ENCODE data around the gene CDH4.

The CDH4 gene

GRCh38 chr20:61857884-61858283 lies 605.8 kb downstream of the CDH4 start:
- Histone ChIP-seq H3K27ac (ENCODE audit: low read length) (no peak overlapping the region), H3K9me3 (ENCODE audit: insufficient read depth, low read length, severe bottlenecking) (no peaks in the 10 kb centered on the region), H3K79me2 (ENCODE audit: insufficient read depth, low read length) (no peaks in the 10 kb centered on the region), H3K4me3 (ENCODE audit: low read depth in 1 of 2, low read length in 2 of 2) (no peak overlapping the region), H3K4me2 (ENCODE audit: insufficient read depth, low read length) (no peak overlapping the region), H4K20me1 (ENCODE audit: insufficient read depth, low read length) (peaks cover 13% of the 10 kb centered on the region), H3K27me3 (ENCODE audit: insufficient read depth, low read length, poor library complexity) (peaks cover 3% of the 10 kb centered on the region), H3K36me3 (ENCODE audit: insufficient read depth, low read length) (no peaks in the 10 kb centered on the region), H2AFZ (ENCODE audit: low read depth, low read length) (no peak overlapping the region), H3K4me1 (ENCODE audit: insufficient read depth, low read length) (no peaks in the 10 kb centered on the region), H3K9ac (ENCODE audit: low read depth, low read length) (no peak overlapping the region)
- DNase-seq (no peak), ATAC-seq (ENCODE audit: insufficient read depth, low read depth) (no peak)
- TF ChIP-seq EZH2 (IDR thresholded peaks at IDR 0.05; ENCODE audit: borderline replicate concordance, low read depth, low read length, severe bottlenecking) (no peak), CTCF (IDR thresholded peaks at IDR 0.05; ENCODE audit: borderline replicate concordance, extremely low read depth, low read length, poor library complexity, severe bottlenecking) (no peak)

- no peak for TF ChIP-seq CTCF (IDR thresholded peaks at IDR 0.05; ENCODE audit: borderline replicate concordance, extremely low read depth, low read length, poor library complexity, severe bottlenecking)
- Histone ChIP-seq H4K20me1 (ENCODE audit: insufficient read depth, low read length) (peaks cover 13% of the 10 kb centered on the region), H2AFZ (ENCODE audit: low read depth, low read length) (no peak overlapping the region), H3K4me2 (ENCODE audit: insufficient read depth, low read length) (no peak overlapping the region), H3K9ac (ENCODE audit: low read depth, low read length) (no peak overlapping the region), H3K27ac (ENCODE audit: low read length) (no peak overlapping the region), H3K79me2 (ENCODE audit: insufficient read depth, low read length) (no peaks in the 10 kb centered on the region), H3K9me3 (ENCODE audit: insufficient read depth, low read length, severe bottlenecking) (no peaks in the 10 kb centered on the region), H3K27me3 (ENCODE audit: insufficient read depth, low read length, poor library complexity) (peaks cover 3% of the 10 kb centered on the region), H3K4me3 (ENCODE audit: low read depth in 1 of 2, low read length in 2 of 2) (no peak overlapping the region), H3K36me3 (ENCODE audit: insufficient read depth, low read length) (no peaks in the 10 kb centered on the region), H3K4me1 (ENCODE audit: insufficient read depth, low read length) (no peaks in the 10 kb centered on the region)
- no peak for DNase-seq
- no peak for ATAC-seq (ENCODE audit: insufficient read depth, low read depth)
Measured at GRCh38 chr20:61859767-61860166, 607.7 kb downstream of the CDH4 start.

GRCh38 chr20:61860260-61860987 lies 608.4 kb downstream of the CDH4 start:
- ATAC-seq (ENCODE audit: insufficient read depth, low read depth) (no peak), DNase-seq (no peak)
- Histone ChIP-seq H3K4me1 (ENCODE audit: insufficient read depth, low read length) (no peaks in the 10 kb centered on the region), H3K9me3 (ENCODE audit: insufficient read depth, low read length, severe bottlenecking) (no peaks in the 10 kb centered on the region), H4K20me1 (ENCODE audit: insufficient read depth, low read length) (peaks cover 13% of the 10 kb centered on the region), H3K4me3 (ENCODE audit: low read depth in 1 of 2, low read length in 2 of 2) (no peak overlapping the region), H3K27me3 (ENCODE audit: insufficient read depth, low read length, poor library complexity) (peaks cover 3% of the 10 kb centered on the region), H3K36me3 (ENCODE audit: insufficient read depth, low read length) (no peaks in the 10 kb centered on the region), H3K4me2 (ENCODE audit: insufficient read depth, low read length) (no peak overlapping the region), H2AFZ (ENCODE audit: low read depth, low read length) (no peak overlapping the region), H3K79me2 (ENCODE audit: insufficient read depth, low read length) (no peaks in the 10 kb centered on the region), H3K9ac (ENCODE audit: low read depth, low read length) (no peak overlapping the region), H3K27ac (ENCODE audit: low read length) (no peak overlapping the region)
- TF ChIP-seq CTCF (IDR thresholded peaks at IDR 0.05; ENCODE audit: borderline replicate concordance, extremely low read depth, low read length, poor library complexity, severe bottlenecking) (no peak), EZH2 (IDR thresholded peaks at IDR 0.05; ENCODE audit: borderline replicate concordance, low read depth, low read length, severe bottlenecking) (no peak)
